Measurements from ENCODE around the gene SCUBE1.

Gene SCUBE1

DNA sequence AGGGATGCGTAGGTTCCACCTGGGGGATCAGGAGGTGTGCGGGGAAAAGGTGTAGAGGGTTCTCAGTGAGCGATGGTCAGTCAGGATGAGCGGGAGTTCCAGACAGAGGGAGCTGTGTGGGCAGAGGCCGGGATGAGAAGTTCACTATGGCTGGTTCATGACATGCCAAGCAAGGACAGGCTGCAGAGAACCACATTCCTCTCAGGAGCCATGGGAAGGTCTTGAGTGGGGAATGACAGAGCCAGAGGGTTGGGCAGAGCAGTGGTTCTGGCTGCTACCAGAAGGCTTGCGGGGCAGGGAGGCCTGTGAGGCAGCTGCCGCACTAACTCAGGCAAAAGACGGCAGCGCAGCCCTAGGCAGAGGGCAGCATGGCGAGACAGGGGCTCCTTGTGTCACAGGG is 66.1 kb downstream of the SCUBE1 start:
- DNase-seq (no peak), ATAC-seq (no peak)
- Mint-ChIP-seq H3K36me3 (ENCODE audit: low read depth) (no peaks in the 10 kb centered on the region), H3K4me1 (peaks cover 1% of the 10 kb centered on the region), H3K27ac (no peak overlapping the region), H3K9me3 (no peaks in the 10 kb centered on the region), H3K4me3 (no peak overlapping the region), H3K27me3 (no peaks in the 10 kb centered on the region)

DNA sequence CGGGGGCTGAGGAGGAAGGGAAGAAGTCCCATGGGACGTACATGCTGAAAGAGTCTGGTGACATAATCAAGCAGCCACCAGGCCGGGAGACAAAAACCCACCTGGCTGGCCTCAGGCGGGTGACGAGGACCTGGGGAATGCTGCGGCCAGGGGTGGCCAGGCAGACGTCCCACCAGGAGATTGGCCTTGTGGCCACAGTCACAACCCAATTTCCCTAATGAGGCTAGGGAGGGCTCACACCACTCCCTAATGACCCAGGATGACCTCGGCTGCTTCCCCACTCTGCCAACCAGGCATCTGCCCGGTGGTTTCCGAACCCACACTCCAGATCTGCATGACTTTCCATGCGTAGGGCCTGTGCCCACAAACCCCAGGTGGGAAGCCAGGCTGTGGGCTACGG is 66.9 kb downstream of the SCUBE1 start:
- DNase-seq (no peak), ATAC-seq (no peak)
- peaks cover 1% of the 10 kb centered on the region for H3K4me1 Mint-ChIP-seq
- H3K4me3 Mint-ChIP-seq, result no peak overlapping the region
- no peaks in the 10 kb centered on the region for H3K36me3 Mint-ChIP-seq (ENCODE audit: low read depth)
- H3K27me3 Mint-ChIP-seq, result no peaks in the 10 kb centered on the region
- H3K9me3 Mint-ChIP-seq, result no peaks in the 10 kb centered on the region
- H3K27ac Mint-ChIP-seq, result no peak overlapping the region

DNA sequence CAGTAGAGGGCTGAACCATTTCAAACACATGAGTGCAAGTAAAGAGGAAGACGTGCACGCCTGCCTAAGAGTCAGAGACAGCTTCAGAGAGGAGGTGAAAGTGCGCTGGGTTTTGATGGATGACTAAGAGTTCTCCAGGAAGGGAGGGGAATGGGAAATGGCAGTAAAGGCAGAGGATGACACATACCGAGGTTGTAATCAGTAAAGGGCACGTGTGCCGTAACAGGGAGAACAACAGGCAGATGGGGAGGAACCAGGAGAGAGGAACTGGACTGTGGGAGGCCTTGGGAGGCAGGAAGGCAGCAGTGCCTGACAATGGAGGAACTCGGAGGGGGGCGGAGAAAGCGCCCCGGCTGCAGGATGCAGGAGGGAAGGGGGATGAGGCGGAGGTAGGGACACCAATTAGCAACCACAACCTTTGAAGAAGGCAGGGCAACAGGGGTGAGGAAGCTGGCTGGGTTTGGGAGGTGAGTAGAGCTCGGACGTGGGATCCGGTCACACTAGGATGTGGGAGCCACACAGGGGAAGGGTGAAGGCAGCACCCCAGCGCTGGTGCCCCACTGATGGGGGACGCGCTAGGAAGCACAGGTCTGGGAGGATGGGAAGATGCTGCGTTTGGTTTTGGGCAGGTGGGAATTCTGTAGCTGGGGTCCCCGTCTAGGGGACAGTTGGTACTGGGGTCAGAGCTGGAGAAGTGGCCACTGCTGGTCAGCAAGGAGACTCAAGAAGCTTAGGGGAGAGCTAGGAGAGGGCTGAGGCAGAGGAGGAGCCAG is 67.4 kb downstream of the SCUBE1 start:
- no peaks in the 10 kb centered on the region for H3K27me3 Mint-ChIP-seq
- H3K4me3 Mint-ChIP-seq, result no peak overlapping the region
- peaks cover 1% of the 10 kb centered on the region for H3K4me1 Mint-ChIP-seq
- peak; percentile 26 for ATAC-seq
- H3K27ac Mint-ChIP-seq, result no peak overlapping the region
- no peaks in the 10 kb centered on the region for H3K9me3 Mint-ChIP-seq
- no peak for DNase-seq
- H3K36me3 Mint-ChIP-seq (ENCODE audit: low read depth), result no peaks in the 10 kb centered on the region

DNA sequence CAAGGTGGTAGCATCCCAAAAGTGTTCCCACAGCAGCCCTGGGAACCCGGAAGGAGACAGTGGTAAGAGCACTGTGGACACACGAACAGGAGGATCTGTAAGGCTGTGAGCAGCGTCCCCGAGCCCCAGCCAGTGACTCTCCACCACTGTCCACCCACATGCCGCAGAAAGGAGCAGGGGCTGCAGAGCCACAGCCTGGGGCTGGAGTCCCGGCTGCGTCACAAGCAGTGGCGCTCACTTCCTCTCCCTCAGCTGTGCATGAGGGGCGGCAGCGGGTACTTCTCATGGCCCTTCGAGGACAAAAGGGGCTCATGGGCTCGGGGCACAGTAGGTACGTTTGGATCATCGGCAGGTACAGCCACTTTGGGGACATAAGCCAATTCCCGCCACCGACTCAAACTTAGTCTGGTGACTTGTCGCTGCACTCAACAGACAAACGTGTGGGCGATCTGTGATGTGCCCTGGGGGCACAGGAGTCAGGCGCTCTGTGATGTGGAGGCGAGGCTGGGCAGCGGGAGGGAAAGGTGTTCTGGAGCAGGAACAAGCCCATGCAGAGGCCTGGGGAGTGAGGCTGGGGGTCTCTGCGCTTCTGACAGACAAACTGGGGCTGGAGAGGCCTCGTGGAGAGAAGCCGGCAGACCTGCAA is 68.5 kb downstream of the SCUBE1 start:
- peaks cover 1% of the 10 kb centered on the region for H3K4me1 Mint-ChIP-seq
- H3K4me3 Mint-ChIP-seq, result no peak overlapping the region
- no peak for DNase-seq
- no peaks in the 10 kb centered on the region for H3K36me3 Mint-ChIP-seq (ENCODE audit: low read depth)
- no peak for ATAC-seq
- no peaks in the 10 kb centered on the region for H3K9me3 Mint-ChIP-seq
- no peaks in the 10 kb centered on the region for H3K27me3 Mint-ChIP-seq
- no peak overlapping the region for H3K27ac Mint-ChIP-seq

DNA sequence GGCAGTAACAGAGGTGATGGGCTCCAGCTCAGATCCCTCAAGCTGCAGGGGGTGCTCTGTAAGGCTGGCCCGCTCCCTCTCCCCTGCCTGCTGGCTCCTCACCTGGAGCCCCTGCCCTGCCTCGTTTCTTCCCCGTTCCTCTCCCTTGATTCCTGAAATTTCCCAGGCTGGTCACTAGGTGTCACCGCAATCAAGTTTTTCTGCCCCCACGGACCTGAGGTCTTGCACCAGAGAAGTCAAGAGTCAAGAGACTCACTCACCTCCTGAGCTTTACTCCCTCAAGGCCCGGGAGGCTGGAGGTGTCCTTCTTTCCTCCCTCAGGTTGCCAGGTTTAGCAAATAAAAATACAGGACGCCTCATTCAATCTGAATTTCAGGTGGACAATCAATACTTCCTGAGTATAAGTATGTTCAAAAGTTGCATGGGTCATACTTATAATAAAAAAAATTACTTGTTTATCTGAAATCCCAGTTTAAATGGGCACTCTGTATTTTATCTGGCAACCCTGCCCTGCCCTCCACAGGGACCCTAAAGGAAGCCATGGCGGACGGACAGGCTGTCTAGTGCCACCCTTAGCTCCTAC is 69.2 kb downstream of the SCUBE1 start:
- Mint-ChIP-seq H3K27me3 (no peaks in the 10 kb centered on the region), H3K4me3 (no peak overlapping the region), H3K36me3 (ENCODE audit: low read depth) (no peaks in the 10 kb centered on the region), H3K27ac (no peak overlapping the region), H3K4me1 (peaks cover 1% of the 10 kb centered on the region), H3K9me3 (no peaks in the 10 kb centered on the region)
- peak; percentile 25 for ATAC-seq
- peak; percentile 31 for DNase-seq

DNA sequence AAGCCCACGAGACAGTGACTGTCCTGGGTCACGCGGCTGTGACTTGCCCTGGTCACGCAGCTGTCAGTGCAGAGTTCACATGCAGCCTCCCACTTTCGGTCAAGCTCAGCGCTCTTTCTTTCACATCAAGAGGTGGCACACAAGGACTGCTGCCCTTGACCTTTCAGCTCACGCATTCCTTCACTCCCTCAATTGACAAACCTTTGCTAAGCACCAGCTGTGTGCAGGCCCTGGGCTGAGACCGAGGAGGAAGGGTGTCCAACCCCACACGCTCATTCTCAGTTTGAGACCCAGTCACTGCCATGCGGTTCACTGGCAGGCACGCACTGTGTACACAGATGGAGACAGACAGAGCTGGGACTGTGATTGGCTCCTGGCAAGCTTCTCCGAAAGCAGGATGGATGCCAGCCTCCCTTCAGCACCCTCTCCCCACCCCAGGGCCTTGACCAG is 70.3 kb downstream of the SCUBE1 start:
- H3K27me3 Mint-ChIP-seq, result no peaks in the 10 kb centered on the region
- H3K27ac Mint-ChIP-seq, result no peak overlapping the region
- H3K4me3 Mint-ChIP-seq, result no peak overlapping the region
- DNase-seq (no peak), ATAC-seq (no peak)
- no peaks in the 10 kb centered on the region for H3K9me3 Mint-ChIP-seq
- no peaks in the 10 kb centered on the region for H3K36me3 Mint-ChIP-seq (ENCODE audit: low read depth)
- peaks cover 1% of the 10 kb centered on the region for H3K4me1 Mint-ChIP-seq

DNA sequence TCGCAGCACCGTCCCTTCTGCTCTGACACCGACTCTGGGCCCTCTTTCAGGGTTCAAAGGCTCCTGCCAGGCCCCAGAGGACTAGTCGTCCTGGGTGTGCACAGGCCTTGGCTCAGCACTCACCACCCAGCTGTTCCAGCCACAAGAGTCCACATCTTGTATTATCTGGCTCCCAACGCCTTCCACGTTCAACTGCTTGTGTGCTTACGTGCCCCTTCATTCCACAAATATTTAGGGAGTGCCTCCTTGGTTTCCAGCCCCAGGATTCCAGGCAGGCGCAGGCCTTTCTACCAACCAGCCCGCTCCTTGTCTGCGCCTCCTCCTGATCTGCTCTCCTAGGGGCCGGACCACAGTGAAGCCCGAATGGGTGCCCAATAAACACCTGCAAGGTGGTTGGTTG is 70.9 kb downstream of the SCUBE1 start:
- no peaks in the 10 kb centered on the region for H3K36me3 Mint-ChIP-seq (ENCODE audit: low read depth)
- H3K27me3 Mint-ChIP-seq, result no peaks in the 10 kb centered on the region
- DNase-seq, result no peak
- peaks cover 1% of the 10 kb centered on the region for H3K4me1 Mint-ChIP-seq
- H3K27ac Mint-ChIP-seq, result no peak overlapping the region
- ATAC-seq, result no peak
- no peak overlapping the region for H3K4me3 Mint-ChIP-seq
- H3K9me3 Mint-ChIP-seq, result no peaks in the 10 kb centered on the region

DNA sequence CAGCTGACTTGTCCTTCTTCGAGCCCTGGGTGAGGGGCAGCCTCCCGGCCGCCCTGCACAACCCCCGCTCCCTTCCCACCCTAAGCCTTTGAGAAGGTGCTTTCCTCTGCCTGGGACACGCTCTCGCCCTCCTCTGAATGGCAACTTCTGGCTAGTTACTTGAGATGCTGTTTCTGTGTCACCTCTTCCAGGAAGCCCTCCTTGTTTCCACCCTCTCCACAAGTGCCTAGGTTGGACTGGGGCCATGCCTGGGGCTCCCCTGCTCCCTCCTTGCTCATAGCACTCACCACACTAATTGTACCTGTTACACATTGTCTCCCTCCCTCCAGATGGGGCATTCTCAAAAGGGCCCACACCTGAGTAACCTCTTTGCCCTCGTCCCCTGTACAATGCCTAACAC is 72.2 kb downstream of the SCUBE1 start:
- H3K4me3 Mint-ChIP-seq, result no peak overlapping the region
- DNase-seq, result no peak
- H3K4me1 Mint-ChIP-seq, result peaks cover 1% of the 10 kb centered on the region
- no peaks in the 10 kb centered on the region for H3K27me3 Mint-ChIP-seq
- ATAC-seq, result no peak
- H3K9me3 Mint-ChIP-seq, result no peaks in the 10 kb centered on the region
- no peaks in the 10 kb centered on the region for H3K36me3 Mint-ChIP-seq (ENCODE audit: low read depth)
- no peak overlapping the region for H3K27ac Mint-ChIP-seq

DNA sequence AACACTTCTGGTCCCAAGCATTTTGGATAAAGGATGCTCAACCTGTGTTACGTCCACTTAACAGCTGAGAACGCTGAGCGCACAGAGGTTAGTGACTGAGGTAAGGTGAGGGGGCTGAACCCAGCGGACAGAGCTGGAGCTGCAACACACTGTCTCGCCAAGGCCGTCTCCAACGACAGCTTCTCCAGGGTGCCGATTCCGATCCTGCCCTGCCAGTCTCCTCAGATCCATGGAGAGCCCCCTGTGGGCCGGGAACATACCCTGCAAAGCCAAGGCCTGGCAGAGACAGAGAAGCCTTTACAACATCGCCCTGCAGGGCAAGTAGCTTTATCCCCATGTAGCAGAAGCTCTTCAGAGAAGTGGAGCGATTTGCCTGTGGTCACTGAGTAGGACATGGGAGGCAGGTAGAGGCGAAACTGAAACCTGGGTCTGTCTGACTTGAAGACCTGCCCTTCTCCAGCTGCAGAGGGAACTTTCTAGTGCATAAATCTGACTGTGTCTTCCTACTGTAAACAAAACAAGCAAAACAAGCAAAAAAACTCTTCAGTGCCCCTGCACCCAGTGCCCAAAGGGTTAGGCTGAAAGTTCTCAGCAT is 72.8 kb downstream of the SCUBE1 start:
- no peaks in the 10 kb centered on the region for H3K9me3 Mint-ChIP-seq
- H3K4me1 Mint-ChIP-seq, result peaks cover 1% of the 10 kb centered on the region
- no peaks in the 10 kb centered on the region for H3K36me3 Mint-ChIP-seq (ENCODE audit: low read depth)
- H3K27ac Mint-ChIP-seq, result no peak overlapping the region
- no peak for DNase-seq
- ATAC-seq, result no peak
- H3K27me3 Mint-ChIP-seq, result no peaks in the 10 kb centered on the region
- no peak overlapping the region for H3K4me3 Mint-ChIP-seq

DNA sequence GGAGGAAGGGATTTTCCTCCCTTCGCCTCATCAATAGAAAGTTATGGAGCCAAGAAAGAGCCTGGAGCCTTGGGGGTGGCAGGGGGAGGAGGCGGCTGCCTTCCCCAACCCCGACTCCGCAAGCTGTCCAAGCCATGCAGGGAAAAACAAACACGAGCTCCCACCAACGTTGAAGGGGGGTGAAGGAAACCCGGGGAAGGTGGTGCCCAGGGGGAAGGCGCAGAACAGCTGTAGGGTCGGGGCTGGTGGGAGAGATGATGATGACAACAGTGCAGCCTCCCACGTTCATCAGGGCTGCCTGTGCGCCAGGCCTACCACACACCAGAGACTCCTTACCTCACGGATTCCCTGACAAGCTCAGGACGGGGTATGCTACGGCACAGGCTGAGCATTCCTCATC is 73.5 kb downstream of the SCUBE1 start:
- ATAC-seq, result no peak
- Mint-ChIP-seq H3K4me1 (peaks cover 5% of the 10 kb centered on the region), H3K9me3 (no peaks in the 10 kb centered on the region)

DNA sequence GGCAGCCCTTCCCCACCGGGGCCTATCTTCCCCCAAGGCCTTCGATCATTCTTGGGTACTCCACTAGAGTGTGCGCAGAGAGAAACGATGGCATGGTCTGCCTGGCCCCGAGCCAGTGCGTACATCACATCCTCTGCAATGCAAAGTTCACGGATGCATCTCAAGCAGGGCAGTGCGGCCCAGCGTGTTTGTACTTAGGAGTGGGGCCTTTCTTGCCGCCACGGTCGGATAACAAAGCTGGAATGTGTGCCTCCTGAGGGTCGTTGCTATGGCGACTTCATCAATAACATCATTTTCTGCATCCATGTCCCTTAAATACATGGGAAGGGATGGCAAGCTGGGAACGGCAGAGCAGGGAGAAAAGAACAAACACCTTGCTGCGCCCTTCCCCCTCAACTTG is 73.9 kb downstream of the SCUBE1 start:
- Mint-ChIP-seq H3K27me3 (no peaks in the 10 kb centered on the region), H3K4me1 (peaks cover 7% of the 10 kb centered on the region), H3K4me3 (no peak overlapping the region), H3K27ac (no peak overlapping the region), H3K36me3 (ENCODE audit: low read depth) (no peaks in the 10 kb centered on the region), H3K9me3 (no peaks in the 10 kb centered on the region)
- ATAC-seq (no peak), DNase-seq (no peak)

More for the DNA sequence above, 73.5 kb downstream of the SCUBE1 start:
- Mint-ChIP-seq H3K36me3 (ENCODE audit: low read depth) (no peaks in the 10 kb centered on the region), H3K4me3 (no peak overlapping the region), H3K27me3 (no peaks in the 10 kb centered on the region), H3K27ac (no peak overlapping the region)
- DNase-seq, result no peak

DNA sequence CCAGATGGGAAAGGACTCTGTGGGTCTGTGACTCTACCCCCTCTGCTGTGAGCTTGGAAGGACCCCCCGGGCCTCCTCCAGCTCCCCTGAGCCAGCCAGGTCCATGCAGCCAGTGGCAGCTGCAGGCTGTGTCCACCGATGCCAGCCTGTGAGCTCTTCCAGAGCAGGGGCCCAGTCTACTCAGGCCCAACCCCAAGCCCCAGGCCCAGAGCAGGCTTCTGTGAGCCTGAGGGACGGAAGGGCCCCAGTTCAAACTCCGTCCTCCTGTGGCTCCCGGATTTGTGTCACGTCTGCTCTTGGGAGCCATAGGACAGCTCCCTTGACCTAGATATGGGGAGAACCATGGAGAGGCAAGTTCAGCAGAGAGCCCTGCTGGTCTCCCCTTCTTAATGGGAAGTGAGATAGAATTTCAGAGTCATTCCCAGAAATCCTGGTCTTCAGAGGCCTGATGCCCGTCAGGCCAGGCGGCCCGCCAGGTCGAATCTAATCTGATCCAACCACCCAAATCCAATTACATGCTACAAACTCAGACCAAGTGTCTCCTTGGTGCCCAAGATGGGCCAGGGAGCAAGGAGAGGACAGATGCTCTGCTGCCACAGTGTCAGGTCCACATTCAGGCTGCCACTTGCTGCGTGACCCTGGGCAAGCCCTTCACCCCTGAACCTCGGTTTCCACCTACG is 75.1 kb downstream of the SCUBE1 start:
- Mint-ChIP-seq H3K27me3 (no peaks in the 10 kb centered on the region), H3K36me3 (ENCODE audit: low read depth) (no peaks in the 10 kb centered on the region), H3K4me3 (no peak overlapping the region), H3K4me1 (peaks cover 19% of the 10 kb centered on the region), H3K9me3 (no peaks in the 10 kb centered on the region), H3K27ac (no peak overlapping the region)
- no peak for DNase-seq
- ATAC-seq, result no peak

DNA sequence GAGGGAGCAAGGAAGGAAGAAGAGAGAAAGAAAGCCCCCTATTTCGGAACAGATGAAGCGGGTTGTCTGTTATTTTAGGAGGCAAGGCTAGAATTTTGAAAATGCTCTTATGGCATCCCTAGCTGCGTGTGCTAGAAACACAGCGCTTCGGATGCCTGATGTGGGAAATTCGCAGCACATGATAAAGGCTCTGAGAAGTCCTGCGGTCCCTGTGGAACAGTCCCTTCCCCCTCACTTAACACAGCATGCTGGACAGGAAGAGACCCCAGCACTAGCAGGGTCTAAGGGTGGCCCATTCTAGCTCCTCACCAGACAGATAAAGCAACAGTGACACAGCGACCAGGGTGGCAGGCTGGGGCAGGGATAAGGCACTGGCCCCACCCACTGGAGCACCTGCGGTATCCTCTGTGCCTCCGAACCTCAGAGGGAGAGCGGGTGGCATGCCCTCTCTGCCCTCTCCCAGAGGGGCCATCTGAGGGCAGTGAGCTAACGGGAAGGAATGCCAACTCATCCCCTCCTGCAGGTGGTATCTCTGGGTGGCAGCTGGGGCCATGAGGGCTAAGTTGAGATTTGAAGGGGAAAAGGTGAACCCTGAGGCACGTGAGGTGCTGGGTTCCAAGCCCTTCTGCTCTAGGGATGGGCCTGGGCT is 75.7 kb downstream of the SCUBE1 start:
- DNase-seq (no peak), ATAC-seq (no peak)
- no peak overlapping the region for H3K27ac Mint-ChIP-seq
- peaks cover 25% of the 10 kb centered on the region for H3K4me1 Mint-ChIP-seq
- no peak overlapping the region for H3K4me3 Mint-ChIP-seq
- no peaks in the 10 kb centered on the region for H3K36me3 Mint-ChIP-seq (ENCODE audit: low read depth)
- no peaks in the 10 kb centered on the region for H3K9me3 Mint-ChIP-seq
- no peaks in the 10 kb centered on the region for H3K27me3 Mint-ChIP-seq

DNA sequence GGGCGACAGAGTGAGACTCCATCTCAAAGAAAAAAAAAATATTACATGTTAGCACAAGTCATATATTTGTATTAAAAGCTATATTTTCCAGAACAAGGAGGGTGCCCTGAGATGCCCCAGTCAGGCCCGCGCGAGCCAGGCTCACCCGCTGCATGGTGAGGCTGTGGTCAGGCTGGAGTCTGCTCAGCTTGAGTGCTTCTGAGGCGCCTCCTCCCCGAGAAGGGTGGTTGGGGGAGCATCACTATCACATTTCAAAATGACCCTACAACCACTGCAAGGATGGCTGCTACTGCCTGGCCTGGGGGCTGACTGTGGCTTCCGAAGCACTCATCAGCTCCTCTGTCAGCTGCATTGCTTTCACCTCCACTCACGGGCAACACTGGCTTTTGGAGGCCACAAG is 77.1 kb downstream of the SCUBE1 start:
- ATAC-seq, result no peak
- peaks cover 27% of the 10 kb centered on the region for H3K4me1 Mint-ChIP-seq

More for the DNA sequence above, 77.1 kb downstream of the SCUBE1 start:
- no peak overlapping the region for H3K4me3 Mint-ChIP-seq
- H3K9me3 Mint-ChIP-seq, result no peaks in the 10 kb centered on the region
- no peak for DNase-seq
- H3K27me3 Mint-ChIP-seq, result no peaks in the 10 kb centered on the region
- H3K27ac Mint-ChIP-seq, result peak overlapping the region; percentile 31
- no peaks in the 10 kb centered on the region for H3K36me3 Mint-ChIP-seq (ENCODE audit: low read depth)

All from activated naive CD8-positive, alpha-beta T cell treated with anti-CD3 and anti-CD28 coated beads, Interleukin-2, amount 50 U/mL, for 24 hours (primary cell).